NCI-H1105 treated with DMSO at 0.1 percent for 48 hours (cell line): Measurements from ENCODE around the gene ATP5MC2.
"Not testable (repeated sequence)": the region's sequence is repeated elsewhere in the genome, so short reads cannot be mapped to it uniquely, and the experiment has no call there.

Source experiments
- DNase-seq: peaks from one replicate; lab custom pipeline; 2025; lab: John Stamatoyannopoulos, UW

The ATP5MC2 gene

GRCh38 chr12:53675701-53676607 is at the start of gene ATP5MC2:
ATP5MC2 (minus strand) TSS chr12:53676083; CDS start chr12:53672614, 3,469 bp downstream.
- DNase-seq, result peak; percentile 93

GRCh38 chr12:53722450-53723041 is 46.7 kb upstream of the ATP5MC2 start:
- no peak for DNase-seq

- DNase-seq, result no peak
Observed at GRCh38 chr12:53720946-53721345, 45.1 kb upstream of the ATP5MC2 start.

GRCh38 chr12:53719649-53720048 is 43.8 kb upstream of the ATP5MC2 start:
- DNase-seq, result no peak

GRCh38 chr12:53718567-53718966 is 42.7 kb upstream of the ATP5MC2 start:
- not testable (repeated sequence) for DNase-seq

GRCh38 chr12:53717319-53717718 is 41.4 kb upstream of the ATP5MC2 start:
- no peak for DNase-seq

GRCh38 chr12:53714004-53714403 is 38.1 kb upstream of the ATP5MC2 start:
- no peak for DNase-seq

- DNase-seq, result no peak
Observed at GRCh38 chr12:53713516-53713915, 37.6 kb upstream of the ATP5MC2 start.

- DNase-seq, result no peak
Observed at GRCh38 chr12:53712059-53712643, 36.3 kb upstream of the ATP5MC2 start.

- no peak for DNase-seq
Observed at GRCh38 chr12:53710091-53710490, 34.2 kb upstream of the ATP5MC2 start.

GRCh38 chr12:53709671-53710070 is 33.8 kb upstream of the ATP5MC2 start:
- DNase-seq, result no peak

- no peak for DNase-seq
Observed at GRCh38 chr12:53706080-53706479, 30.2 kb upstream of the ATP5MC2 start.

- no peak for DNase-seq
Observed at GRCh38 chr12:53703756-53704155, 27.9 kb upstream of the ATP5MC2 start.

GRCh38 chr12:53701518-53702264 is 25.8 kb upstream of the ATP5MC2 start:
- DNase-seq, result peak; percentile 48

- DNase-seq, result no peak
Observed at GRCh38 chr12:53700567-53700966, 24.7 kb upstream of the ATP5MC2 start.

GRCh38 chr12:53699678-53700025 is 23.8 kb upstream of the ATP5MC2 start:
- DNase-seq, result no peak

GRCh38 chr12:53698948-53699677 is 23.2 kb upstream of the ATP5MC2 start:
- no peak for DNase-seq

GRCh38 chr12:53696655-53697331 is 20.9 kb upstream of the ATP5MC2 start:
- peak; percentile 38 for DNase-seq

GRCh38 chr12:53696285-53696654 is 20.4 kb upstream of the ATP5MC2 start:
- DNase-seq, result peak; percentile 93

- DNase-seq, result peak; percentile 43
Observed at GRCh38 chr12:53695152-53696145, 19.6 kb upstream of the ATP5MC2 start.
